ENCODE data around the gene CMTM4. TPM values are rescaled to one million over a fixed set of nuclear protein-coding genes. Genes with fewer than 3 reads are reported as not detected.

Gene CMTM4
- polyA plus RNA-seq, 1 donor (not counting 4 experiments of a cell fraction or from before 2014, with no cell fraction given) = 23.1 TPM

DNA sequence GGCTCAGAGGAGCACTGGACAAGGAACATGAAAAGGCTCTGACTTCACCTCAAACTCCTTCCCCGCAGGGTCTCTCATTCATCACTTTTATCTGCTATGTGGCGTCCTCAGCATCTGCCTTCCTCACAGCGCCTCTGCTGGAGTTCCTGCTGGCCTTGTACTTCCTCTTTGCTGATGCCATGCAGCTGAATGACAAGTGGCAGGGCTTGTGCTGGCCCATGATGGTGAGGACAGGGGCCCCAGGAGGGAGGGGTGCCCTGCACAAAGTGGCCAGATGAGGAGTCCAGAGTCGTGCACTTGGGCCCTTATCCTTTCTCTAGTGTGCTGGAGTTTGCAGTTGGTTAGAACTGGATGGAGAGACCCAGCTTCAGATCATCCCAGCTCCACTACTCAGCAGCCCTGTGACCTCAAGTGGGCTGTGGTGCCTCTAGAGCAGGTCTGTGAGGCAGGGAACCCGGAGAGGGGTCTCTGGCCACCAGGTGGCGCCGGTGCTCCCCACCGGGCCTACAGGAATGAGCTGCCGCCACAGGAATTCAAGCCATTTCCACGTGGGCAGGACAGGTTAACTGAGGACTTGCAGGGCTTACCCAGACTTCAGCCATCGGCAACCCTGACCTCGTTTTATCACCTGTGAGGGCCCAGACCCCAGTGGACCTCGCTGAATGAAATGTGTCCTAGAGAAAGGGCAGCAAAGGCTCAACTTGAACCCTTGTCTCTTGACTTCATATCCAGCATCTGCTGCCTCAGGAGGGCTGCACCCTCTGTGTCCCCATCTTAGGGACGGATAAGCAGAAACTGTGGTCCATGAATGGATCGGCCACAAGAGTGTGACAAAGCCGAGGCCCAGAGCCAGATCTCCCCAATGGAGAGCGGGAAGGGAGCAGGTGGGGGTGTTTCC lies 88.1 kb downstream of the CMTM4 start:
- TF ChIP-seq CTCF (optimal IDR thresholded peaks at IDR 0.05 in 1 of 3, IDR thresholded peaks at IDR 0.05 in 1 of 3, conservative IDR thresholded peaks at IDR 0.05 in 1 of 3; ENCODE audit: extremely low read depth in 1 of 3, insufficient read depth in 2 of 3, low read length in 3 of 3) (peak; percentile 90 to 95 (median 91)), EZH2 (IDR thresholded peaks at IDR 0.05; ENCODE audit: low read length) (no peak)
- no peaks in the 10 kb centered on the region for H3K27me3 ChIP-seq (ENCODE audit: control insufficient read depth, extremely low read depth, insufficient read depth, low read length)
- peaks cover 23% of the 10 kb centered on the region for H3K4me1 ChIP-seq (ENCODE audit: control insufficient read depth, extremely low read depth, insufficient read depth, low read length)
- no peak overlapping the region for H3K27ac ChIP-seq (ENCODE audit: control insufficient read depth, insufficient read depth, low read length)
- peaks cover 6% of the 10 kb centered on the region for H3K79me2 ChIP-seq (ENCODE audit: control insufficient read depth, insufficient read depth, low read length)
- H3K9me1 ChIP-seq (ENCODE audit: control insufficient read depth, extremely low read depth, insufficient read depth, low read length) = no peaks in the 10 kb centered on the region
- peak overlapping the region; percentile 43 for H3K4me2 ChIP-seq (ENCODE audit: control insufficient read depth, extremely low read depth, insufficient read depth, low read depth, low read length)
- H3K9ac ChIP-seq (ENCODE audit: control insufficient read depth, extremely low read depth, insufficient read depth, low read length) = peak overlapping the region; percentile 18
- DNase-seq (ENCODE audit: low read depth, low spot score) = peak; percentile 58
- H2AFZ ChIP-seq (ENCODE audit: control insufficient read depth, low read length) = no peak overlapping the region
- no peaks in the 10 kb centered on the region for H4K20me1 ChIP-seq (ENCODE audit: control insufficient read depth, extremely low read depth, insufficient read depth, low read length)
- dilution Hi-C loops (cut with MboI; ENCODE audit: extremely low pct_ligation_motif_present, low sequenced_read_pairs) = no loop called here
- H3K4me3 ChIP-seq (ENCODE audit: control insufficient read depth in 2 of 3, extremely low read depth in 1 of 3, insufficient read depth in 2 of 3, low read depth in 1 of 3, low read length in 3 of 3) = no peak overlapping the region
- H3K9me3 ChIP-seq (ENCODE audit: control insufficient read depth, low read depth, low read length) = no peaks in the 10 kb centered on the region
- peaks cover 22 to 25% of the 10 kb centered on the region in 2 experiments for H3K36me3 ChIP-seq (ENCODE audit: control insufficient read depth in 2 of 2, extremely low read depth in 1 of 2, insufficient read depth in 2 of 2, low read length in 2 of 2)
- peak; percentile 89 for FAIRE-seq

DNA sequence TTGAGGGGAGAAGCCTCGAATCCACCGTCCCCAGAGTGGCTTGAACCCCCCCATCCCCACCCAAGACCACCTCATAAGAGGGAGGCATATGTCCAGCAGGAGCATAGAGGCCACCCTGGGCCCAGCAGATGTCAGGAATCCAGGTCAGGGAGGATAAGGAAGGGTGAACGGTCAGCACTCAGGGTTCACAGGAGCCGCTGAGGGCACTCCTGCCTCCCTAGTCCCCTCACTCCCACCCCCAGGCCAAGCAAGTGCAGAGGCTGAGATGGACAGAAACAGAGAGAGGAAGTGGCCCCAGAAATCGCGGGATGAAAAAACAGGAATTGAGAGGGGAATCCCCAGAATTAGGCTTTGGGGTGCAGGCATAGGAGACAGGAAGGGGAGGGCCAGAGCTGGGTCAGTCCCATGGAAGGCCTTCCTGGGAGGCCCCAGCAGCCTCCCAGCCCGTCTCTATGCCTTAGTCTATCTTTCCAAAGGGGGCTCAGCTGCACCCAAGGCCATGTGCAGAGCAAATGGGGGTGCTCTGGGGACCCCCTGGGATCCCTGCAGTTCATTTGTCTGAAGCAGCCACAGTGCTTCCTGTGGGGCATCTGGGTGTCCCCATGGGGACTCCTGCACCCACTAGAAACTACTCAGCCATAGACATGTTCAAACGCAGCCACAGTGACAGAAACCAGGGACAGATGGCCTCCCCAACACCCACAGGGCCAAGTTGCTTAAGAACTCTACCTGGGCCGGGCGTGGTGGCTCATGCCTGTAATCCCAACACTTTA lies 90.4 kb downstream of the CMTM4 start:
- no peaks in the 10 kb centered on the region for H3K9me1 ChIP-seq (ENCODE audit: control insufficient read depth, extremely low read depth, insufficient read depth, low read length)
- H3K79me2 ChIP-seq (ENCODE audit: control insufficient read depth, insufficient read depth, low read length) = peaks cover 6% of the 10 kb centered on the region
- H3K9ac ChIP-seq (ENCODE audit: control insufficient read depth, extremely low read depth, insufficient read depth, low read length) = peak overlapping the region; percentile 67
- no peak for DNase-seq (ENCODE audit: low read depth, low spot score)
- H3K27ac ChIP-seq (ENCODE audit: control insufficient read depth, insufficient read depth, low read length) = no peak overlapping the region
- H3K4me3 ChIP-seq (ENCODE audit: control insufficient read depth in 2 of 3, extremely low read depth in 1 of 3, insufficient read depth in 2 of 3, low read depth in 1 of 3, low read length in 3 of 3) = peak overlapping the region; percentile 68 to 79 (median 79)
- dilution Hi-C loops (cut with MboI; ENCODE audit: extremely low pct_ligation_motif_present, low sequenced_read_pairs) = no loop called here
- peaks cover 23% of the 10 kb centered on the region for H3K4me1 ChIP-seq (ENCODE audit: control insufficient read depth, extremely low read depth, insufficient read depth, low read length)
- no peak overlapping the region for H2AFZ ChIP-seq (ENCODE audit: control insufficient read depth, low read length)
- H3K9me3 ChIP-seq (ENCODE audit: control insufficient read depth, low read depth, low read length) = peaks cover 2% of the 10 kb centered on the region
- H4K20me1 ChIP-seq (ENCODE audit: control insufficient read depth, extremely low read depth, insufficient read depth, low read length) = no peaks in the 10 kb centered on the region
- peak overlapping the region; percentile 60 for H3K4me2 ChIP-seq (ENCODE audit: control insufficient read depth, extremely low read depth, insufficient read depth, low read depth, low read length)
- peaks cover 12 to 14% of the 10 kb centered on the region in 2 experiments for H3K36me3 ChIP-seq (ENCODE audit: control insufficient read depth in 2 of 2, extremely low read depth in 1 of 2, insufficient read depth in 2 of 2, low read length in 2 of 2)
- H3K27me3 ChIP-seq (ENCODE audit: control insufficient read depth, extremely low read depth, insufficient read depth, low read length) = no peaks in the 10 kb centered on the region
- no peak for FAIRE-seq
- TF ChIP-seq CTCF (optimal IDR thresholded peaks at IDR 0.05 in 1 of 3, IDR thresholded peaks at IDR 0.05 in 1 of 3, conservative IDR thresholded peaks at IDR 0.05 in 1 of 3; ENCODE audit: extremely low read depth in 1 of 3, insufficient read depth in 2 of 3, low read length in 3 of 3) (no peak), EZH2 (IDR thresholded peaks at IDR 0.05; ENCODE audit: low read length) (no peak)
